COLO668 (cell line): ENCODE measurements around the gene OLFM1.

Source experiments
- DNase-seq: peaks from one replicate; lab custom pipeline; 2025; ENCODE audit not compliant: unreplicated experiment; lab: John Stamatoyannopoulos, UW

Gene OLFM1

DNA sequence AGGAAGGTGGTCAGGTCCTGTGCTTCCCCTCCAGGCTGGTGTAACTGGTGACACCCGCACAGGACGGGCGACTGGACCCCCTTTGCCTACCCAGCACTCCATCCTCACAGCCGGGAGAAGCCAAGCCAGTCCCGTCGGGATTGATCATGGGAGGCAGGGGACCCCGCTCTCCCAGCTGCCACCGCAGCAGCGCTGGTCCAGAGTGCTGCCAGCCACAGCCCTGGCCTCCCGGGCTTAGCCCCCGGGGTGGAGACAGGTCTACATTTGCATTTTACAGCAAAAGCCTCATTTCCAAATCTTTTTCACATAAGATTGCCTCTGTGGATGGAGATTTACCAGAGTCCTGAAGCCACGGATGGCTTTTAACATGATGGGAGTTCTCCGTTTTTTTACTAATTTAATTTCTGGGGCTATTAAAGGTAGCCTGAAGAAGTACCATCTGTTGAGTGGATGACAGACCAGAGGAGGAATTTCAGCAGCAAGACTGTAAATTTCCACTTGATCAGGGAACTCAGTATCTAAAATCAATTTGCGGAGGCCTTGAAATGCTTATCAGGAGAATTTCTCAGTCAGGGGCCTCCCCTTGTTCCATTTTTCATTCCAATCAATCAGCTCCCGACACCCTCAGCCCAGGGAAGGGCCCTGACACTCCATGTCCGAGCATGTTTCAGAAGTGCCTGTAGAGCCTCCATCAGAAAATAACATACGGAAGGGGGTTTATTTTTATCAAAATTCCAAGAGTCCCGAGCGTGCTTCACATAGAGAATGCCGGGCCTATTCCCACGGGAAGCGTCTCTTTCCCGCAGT, 80.6 kb downstream of the OLFM1 start:
- DNase-seq: no peak

DNA sequence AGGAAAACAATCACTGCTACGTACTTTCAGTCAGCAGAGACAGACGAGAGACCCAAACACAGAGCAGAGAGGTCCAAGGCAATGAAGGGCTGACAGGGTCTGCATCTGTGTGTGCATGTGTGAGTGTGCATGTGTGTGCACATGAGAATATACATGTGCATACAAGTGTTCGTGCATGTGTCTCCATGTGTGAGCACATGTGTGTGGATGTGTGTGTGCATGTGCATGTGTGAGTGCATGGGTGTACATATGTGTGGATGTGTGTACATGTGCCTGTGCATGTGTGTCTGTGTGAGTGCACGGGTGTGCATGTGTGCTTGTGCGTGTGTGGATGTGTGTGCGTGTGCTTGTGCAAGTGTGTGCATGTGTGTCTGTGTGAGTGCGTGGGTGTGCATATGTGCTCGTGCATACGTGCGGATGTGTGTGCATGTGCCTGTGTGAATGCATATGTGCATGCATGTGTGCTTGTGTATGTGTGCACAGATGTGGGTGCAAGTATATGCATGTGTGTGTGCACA, 82.3 kb downstream of the OLFM1 start:
- no peak for DNase-seq

DNA sequence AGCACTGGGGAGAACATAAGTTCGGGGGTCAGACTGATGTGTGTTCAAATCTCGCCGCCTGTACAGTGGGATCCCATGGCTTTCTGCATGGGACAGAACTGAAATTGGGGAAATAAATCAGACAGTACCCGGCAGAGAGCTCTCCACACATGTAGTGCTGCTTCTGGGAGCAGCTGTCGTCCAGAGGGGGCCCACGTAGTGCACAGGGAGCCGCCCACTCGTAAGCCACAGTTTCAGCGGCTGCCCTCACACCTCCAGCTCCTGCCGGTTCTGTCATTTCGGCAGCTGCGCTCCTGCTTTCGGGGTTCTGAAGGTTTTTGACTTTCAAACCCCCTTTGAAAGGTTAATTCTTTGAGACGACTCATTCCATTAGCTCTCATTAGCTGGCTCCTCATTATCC, 83.1 kb downstream of the OLFM1 start:
- DNase-seq: no peak
